ENCODE data around the gene DLL4. TPM values are rescaled to one million over a fixed set of nuclear protein-coding genes. Genes with fewer than 3 reads are reported as not detected.

DLL4 gene
- total RNA-seq, 1 donor from 2014 or later: not detected

GRCh38 chr15:40938536-40938870 is 9.4 kb downstream of the DLL4 start:
- TF ChIP-seq, protein P1, sequence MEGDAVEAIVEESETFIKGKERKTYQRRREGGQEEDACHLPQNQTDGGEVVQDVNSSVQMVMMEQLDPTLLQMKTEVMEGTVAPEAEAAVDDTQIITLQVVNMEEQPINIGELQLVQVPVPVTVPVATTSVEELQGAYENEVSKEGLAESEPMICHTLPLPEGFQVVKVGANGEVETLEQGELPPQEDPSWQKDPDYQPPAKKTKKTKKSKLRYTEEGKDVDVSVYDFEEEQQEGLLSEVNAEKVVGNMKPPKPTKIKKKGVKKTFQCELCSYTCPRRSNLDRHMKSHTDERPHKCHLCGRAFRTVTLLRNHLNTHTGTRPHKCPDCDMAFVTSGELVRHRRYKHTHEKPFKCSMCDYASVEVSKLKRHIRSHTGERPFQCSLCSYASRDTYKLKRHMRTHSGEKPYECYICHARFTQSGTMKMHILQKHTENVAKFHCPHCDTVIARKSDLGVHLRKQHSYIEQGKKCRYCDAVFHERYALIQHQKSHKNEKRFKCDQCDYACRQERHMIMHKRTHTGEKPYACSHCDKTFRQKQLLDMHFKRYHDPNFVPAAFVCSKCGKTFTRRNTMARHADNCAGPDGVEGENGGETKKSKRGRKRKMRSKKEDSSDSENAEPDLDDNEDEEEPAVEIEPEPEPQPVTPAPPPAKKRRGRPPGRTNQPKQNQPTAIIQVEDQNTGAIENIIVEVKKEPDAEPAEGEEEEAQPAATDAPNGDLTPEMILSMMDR (IDR thresholded peaks at IDR 0.05): no peak
- H3K27ac Mint-ChIP-seq: no peak overlapping the region
- H3K36me3 Mint-ChIP-seq (ENCODE audit: low read depth): no peaks in the 10 kb centered on the region
- H3K27me3 Mint-ChIP-seq: peaks cover under 1% of the 10 kb centered on the region
- ATAC-seq (ENCODE audit: low read depth) (no peak), DNase-seq (no peak)
- H3K9me3 Mint-ChIP-seq: no peaks in the 10 kb centered on the region
- no peak overlapping the region for H3K4me3 Mint-ChIP-seq
- intact Hi-C loops (cut with micrococcal nuclease): no loop called here
- ChIA-PET POLR2A (no interaction called here), CTCF (no interaction called here)
- peaks cover 30% of the 10 kb centered on the region for H3K4me1 Mint-ChIP-seq

GRCh38 chr15:40940296-40940801 is 11.2 kb downstream of the DLL4 start:
- Mint-ChIP-seq H3K36me3 (ENCODE audit: low read depth) (no peaks in the 10 kb centered on the region), H3K4me1 (peaks cover 31% of the 10 kb centered on the region), H3K27me3 (no peaks in the 10 kb centered on the region), H3K4me3 (peak overlapping the region; percentile 36), H3K9me3 (no peaks in the 10 kb centered on the region), H3K27ac (peak overlapping the region; percentile 47)
- ATAC-seq (ENCODE audit: low read depth): no peak
- DNase-seq: no peak
- TF ChIP-seq, protein P1 (IDR thresholded peaks at IDR 0.05): no peak
- CTCF ChIA-PET: interaction anchor here (2.0 to 3.5 kb wide), 4 partner anchors 9 to 36 kb away, joined by 5 to 36 read pairs (median 18); partner anchors contain the start of gene CHAC1
- intact Hi-C loops (cut with micrococcal nuclease): loop anchor here (5.0 kb wide), 1 partner anchor 72 kb away; no protein-coding TSS in a partner anchor
- POLR2A ChIA-PET: interaction anchor here (0.5 to 4.9 kb wide), 9 partner anchors 10 to 397 kb away, joined by 3 to 78 read pairs (median 4); partner anchors contain the start of genes CHAC1 and DLL4

- TF ChIP-seq, protein P1 (IDR thresholded peaks at IDR 0.05): no peak
- no peaks in the 10 kb centered on the region for H3K36me3 Mint-ChIP-seq (ENCODE audit: low read depth)
- DNase-seq: no peak
- H3K9me3 Mint-ChIP-seq: no peaks in the 10 kb centered on the region
- H3K4me3 Mint-ChIP-seq: peak overlapping the region; percentile 66
- H3K4me1 Mint-ChIP-seq: peaks cover 34% of the 10 kb centered on the region
- H3K27me3 Mint-ChIP-seq: peaks cover 3% of the 10 kb centered on the region
- ChIA-PET CTCF (interaction anchor here (0.6 to 3.5 kb wide), 13 partner anchors 10 to 243 kb away, joined by 3 to 36 read pairs (median 5); partner anchors contain the start of gene CHAC1), POLR2A (interaction anchor here (0.5 to 4.9 kb wide), 10 partner anchors 11 to 398 kb away, joined by 3 to 78 read pairs (median 6); partner anchors contain the start of genes CHAC1, DLL4 and RAD51)
- H3K27ac Mint-ChIP-seq: peak overlapping the region; percentile 35
- intact Hi-C loops (cut with micrococcal nuclease): loop anchor here (1.0 to 5.0 kb wide), 3 partner anchors 12 to 71 kb away; partner anchors contain the start of gene DLL4
- ATAC-seq (ENCODE audit: low read depth): no peak
Measured at GRCh38 chr15:40941068-40941527, 12.0 kb downstream of the DLL4 start.

DNA sequence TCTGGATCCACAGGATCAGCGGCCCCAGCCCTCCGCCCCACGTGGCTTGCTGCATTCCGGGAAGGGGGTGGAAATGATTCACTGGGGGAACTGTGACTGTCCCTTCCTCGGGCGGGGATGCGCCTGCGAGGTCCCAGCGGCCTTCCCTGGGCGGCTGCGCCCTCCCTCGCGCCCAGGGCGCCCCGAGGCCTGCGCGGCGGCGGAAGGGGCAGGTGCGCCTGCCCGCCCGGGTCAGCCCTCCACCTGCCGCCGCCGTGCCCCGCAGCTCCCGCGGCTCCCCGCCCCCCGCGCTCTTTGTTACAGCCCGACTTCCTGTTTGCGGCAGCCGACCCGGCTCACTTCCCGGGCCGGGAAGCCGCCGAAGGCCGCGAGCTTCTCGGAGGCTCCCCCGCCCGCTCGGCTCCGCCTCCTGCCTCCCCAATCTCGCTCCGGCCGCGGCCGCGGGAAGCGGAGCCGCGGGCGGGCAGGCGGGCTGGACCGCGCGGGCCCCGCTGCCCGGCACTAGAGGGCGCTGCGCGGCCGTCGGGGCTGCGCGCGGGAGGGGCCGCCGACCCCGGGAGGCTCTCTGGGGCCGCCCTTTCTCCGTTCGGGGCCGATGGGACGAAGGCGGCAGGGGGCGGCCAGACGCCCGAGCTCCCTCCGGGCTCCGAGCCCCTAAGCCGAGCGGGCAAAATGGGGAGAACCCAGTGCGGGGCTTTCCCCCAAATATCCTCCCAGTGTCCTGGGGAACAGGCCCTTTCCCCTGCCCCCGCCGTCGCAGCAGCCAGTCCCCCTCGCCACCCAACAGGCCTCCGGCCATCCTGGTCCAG is 12.6 kb downstream of the DLL4 start:
- CTCF ChIA-PET: interaction anchor here (0.6 to 3.5 kb wide), 16 partner anchors 10 to 243 kb away, joined by 3 to 36 read pairs (median 5); partner anchors contain the start of gene CHAC1
- POLR2A ChIA-PET: interaction anchor here (0.6 to 4.9 kb wide), 9 partner anchors 8 to 350 kb away, joined by 3 to 78 read pairs (median 7); partner anchors contain the start of genes CHAC1, DLL4 and RAD51
- no peaks in the 10 kb centered on the region for H3K9me3 Mint-ChIP-seq
- ATAC-seq (ENCODE audit: low read depth): peak; percentile 81
- DNase-seq: peak; percentile 78
- H3K4me3 Mint-ChIP-seq: peak overlapping the region; percentile 73
- intact Hi-C loops (cut with micrococcal nuclease): loop anchor here (1.0 to 5.0 kb wide), 4 partner anchors 12 to 71 kb away; partner anchors contain the start of genes CHAC1 and DLL4
- H3K27ac Mint-ChIP-seq: peak overlapping the region; percentile 35
- H3K36me3 Mint-ChIP-seq (ENCODE audit: low read depth): no peaks in the 10 kb centered on the region
- TF ChIP-seq, protein P1 (IDR thresholded peaks at IDR 0.05): no peak
- H3K27me3 Mint-ChIP-seq: peaks cover 4% of the 10 kb centered on the region
- H3K4me1 Mint-ChIP-seq: peaks cover 34% of the 10 kb centered on the region
